ENCODE results near the gene VCAN.

DNA sequence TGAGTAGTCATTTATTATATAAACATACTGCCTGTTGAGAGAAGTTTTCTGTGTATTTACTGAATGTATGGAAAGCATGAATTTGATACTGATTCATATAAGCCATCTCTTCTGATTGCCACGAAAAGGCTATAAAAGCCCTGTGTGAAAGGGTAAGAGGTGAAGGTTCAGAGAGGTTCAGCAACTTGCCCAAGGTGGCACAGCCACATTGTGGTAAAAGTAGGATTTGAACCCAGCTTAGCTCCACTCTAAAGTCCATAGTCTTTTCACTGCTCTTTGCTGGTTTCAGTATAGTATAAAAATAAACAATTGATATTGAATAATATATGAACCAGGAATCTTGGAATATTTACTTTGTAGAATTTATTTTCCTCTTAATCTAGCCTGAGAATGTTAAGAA is 71.3 kb downstream of the VCAN start:
- TF ChIP-seq, protein P1, sequence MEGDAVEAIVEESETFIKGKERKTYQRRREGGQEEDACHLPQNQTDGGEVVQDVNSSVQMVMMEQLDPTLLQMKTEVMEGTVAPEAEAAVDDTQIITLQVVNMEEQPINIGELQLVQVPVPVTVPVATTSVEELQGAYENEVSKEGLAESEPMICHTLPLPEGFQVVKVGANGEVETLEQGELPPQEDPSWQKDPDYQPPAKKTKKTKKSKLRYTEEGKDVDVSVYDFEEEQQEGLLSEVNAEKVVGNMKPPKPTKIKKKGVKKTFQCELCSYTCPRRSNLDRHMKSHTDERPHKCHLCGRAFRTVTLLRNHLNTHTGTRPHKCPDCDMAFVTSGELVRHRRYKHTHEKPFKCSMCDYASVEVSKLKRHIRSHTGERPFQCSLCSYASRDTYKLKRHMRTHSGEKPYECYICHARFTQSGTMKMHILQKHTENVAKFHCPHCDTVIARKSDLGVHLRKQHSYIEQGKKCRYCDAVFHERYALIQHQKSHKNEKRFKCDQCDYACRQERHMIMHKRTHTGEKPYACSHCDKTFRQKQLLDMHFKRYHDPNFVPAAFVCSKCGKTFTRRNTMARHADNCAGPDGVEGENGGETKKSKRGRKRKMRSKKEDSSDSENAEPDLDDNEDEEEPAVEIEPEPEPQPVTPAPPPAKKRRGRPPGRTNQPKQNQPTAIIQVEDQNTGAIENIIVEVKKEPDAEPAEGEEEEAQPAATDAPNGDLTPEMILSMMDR (IDR thresholded peaks at IDR 0.05), result no peak
- no peak for TF ChIP-seq POLR2A (IDR thresholded peaks at IDR 0.05)
